Measurements from ENCODE around the gene TET1.
"Not testable (repeated sequence)": the region's sequence is repeated elsewhere in the genome, so short reads cannot be mapped to it uniquely, and the experiment has no call there.

Gene TET1

DNA sequence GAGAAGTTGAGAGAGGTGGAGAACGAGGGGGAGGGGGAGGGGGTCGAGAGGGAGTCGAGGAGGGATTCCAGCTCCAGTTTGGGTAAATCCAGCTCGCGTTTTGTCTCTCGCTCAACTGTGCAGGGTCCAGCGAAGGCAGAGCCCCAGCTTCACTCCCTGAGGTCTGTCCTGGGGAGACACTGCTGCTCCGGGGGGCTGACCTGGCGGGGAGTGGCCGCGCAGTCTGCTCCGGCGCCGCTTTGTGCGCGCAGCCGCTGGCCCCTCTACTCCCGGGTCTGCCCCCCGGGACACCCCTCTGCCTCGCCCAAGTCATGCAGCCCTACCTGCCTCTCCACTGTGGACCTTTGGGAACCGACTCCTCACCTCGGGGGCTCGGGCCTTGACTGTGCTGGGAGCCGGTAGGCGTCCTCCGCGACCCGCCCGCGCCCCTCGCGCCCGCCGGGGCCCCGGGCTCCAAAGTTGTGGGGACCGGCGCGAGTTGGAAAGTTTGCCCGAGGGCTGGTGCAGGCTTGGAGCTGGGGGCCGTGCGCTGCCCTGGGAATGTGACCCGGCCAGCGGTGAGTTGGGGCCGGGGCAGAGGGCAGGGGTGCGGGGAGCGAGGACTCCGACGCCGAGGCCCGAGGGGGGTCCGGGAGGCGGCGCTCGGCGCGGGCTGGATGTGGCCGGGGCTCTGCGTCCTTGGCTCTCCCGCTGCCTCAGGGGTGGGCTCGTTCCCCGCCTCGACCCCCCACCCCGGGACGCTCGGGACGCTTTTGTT, at the start of gene TET1:
TSS of gene TET1 (plus strand) at position 152 of the 757 bp plus-strand sequence. CDS start 12,002 bp downstream, outside the sequence.
- no peak for DNase-seq (ENCODE audit: extremely low read depth in 1 of 2, low read depth in 1 of 2)

GRCh38 chr10:68516216-68516615, 43.9 kb upstream of the TET1 start:
- DNase-seq (ENCODE audit: extremely low read depth in 1 of 2, low read depth in 1 of 2), result not testable (repeated sequence)

- no peak for DNase-seq (ENCODE audit: extremely low read depth in 1 of 2, low read depth in 1 of 2)
Observed at GRCh38 chr10:68516766-68517165, 43.4 kb upstream of the TET1 start.

GRCh38 chr10:68517188-68517587, 42.9 kb upstream of the TET1 start:
- DNase-seq (ENCODE audit: extremely low read depth in 1 of 2, low read depth in 1 of 2), result no peak

- not testable (repeated sequence) for DNase-seq (ENCODE audit: extremely low read depth in 1 of 2, low read depth in 1 of 2)
Observed at GRCh38 chr10:68518609-68519008, 41.5 kb upstream of the TET1 start.

DNA sequence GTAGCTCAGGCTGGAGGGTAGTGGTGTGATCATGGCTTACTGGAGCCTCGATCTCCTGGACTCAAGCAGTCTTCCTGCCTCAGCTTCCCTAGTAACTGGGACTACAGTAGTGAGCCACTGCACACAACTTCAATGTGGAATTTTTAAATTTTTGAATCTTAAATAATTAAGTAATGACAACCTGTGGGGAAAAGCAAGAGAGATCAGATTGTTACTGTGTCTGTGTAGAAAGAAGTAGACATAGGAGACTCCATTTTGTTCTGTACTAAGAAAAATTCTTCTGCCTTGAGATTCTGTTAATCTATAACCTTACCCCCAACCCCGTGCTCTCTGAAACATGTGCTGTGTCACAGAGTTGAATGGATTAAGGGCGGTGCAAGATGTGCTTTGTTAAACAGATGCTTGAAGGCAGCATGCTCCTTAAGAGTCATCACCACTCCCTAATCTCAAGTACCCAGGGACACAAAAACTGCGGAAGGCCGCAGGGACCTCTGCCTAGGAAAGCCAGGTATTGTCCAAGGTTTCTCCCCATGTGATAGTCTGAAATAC, 34.6 kb upstream of the TET1 start:
- DNase-seq (ENCODE audit: extremely low read depth in 1 of 2, low read depth in 1 of 2), result not testable (repeated sequence)

- DNase-seq (ENCODE audit: extremely low read depth in 1 of 2, low read depth in 1 of 2), result no peak
Observed at GRCh38 chr10:68526634-68527307, 33.4 kb upstream of the TET1 start.

DNA sequence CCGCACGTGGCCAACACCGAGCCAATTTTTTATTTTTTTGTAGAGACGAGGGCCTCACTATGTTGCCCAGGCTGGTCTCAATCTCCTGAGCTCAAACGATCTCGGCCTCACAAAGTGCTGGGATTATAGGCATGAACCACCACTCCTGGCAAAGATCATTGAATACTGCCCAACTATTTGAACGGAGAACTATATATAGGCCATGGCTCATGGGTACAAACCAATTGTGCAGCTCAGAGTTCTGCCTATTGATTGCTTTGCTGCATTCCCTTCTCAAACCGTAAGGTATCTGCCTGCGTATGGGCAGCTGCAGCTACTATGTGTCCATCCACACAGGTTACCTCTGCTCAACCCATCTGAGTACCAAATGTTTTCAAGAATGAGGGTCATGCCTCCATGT, 23.2 kb upstream of the TET1 start:
- no peak for DNase-seq (ENCODE audit: extremely low read depth in 1 of 2, low read depth in 1 of 2)

DNA sequence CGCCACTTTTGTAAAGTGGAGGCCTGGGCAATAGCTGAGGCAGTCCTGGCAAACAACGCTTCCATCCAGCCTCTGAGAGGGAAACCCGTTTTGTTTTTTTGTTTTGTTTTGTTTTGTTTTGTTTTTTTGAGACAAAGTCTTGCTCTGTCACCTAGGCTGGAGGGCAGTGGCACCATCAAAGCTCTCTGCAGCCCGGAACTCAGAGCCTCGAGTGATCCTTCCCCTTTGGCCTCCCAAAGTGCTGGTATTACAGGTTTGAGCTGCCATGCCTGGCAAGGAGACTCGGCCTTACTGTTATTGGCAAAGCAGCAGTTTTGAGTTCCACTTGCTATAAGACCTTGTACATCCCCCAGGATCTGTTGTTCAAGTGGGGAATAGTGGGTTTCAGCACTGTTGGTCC, 22.3 kb upstream of the TET1 start:
- no peak for DNase-seq (ENCODE audit: extremely low read depth in 1 of 2, low read depth in 1 of 2)

GRCh38 chr10:68543004-68543918, 16.9 kb upstream of the TET1 start:
- DNase-seq (ENCODE audit: extremely low read depth in 1 of 2, low read depth in 1 of 2), result no peak

DNA sequence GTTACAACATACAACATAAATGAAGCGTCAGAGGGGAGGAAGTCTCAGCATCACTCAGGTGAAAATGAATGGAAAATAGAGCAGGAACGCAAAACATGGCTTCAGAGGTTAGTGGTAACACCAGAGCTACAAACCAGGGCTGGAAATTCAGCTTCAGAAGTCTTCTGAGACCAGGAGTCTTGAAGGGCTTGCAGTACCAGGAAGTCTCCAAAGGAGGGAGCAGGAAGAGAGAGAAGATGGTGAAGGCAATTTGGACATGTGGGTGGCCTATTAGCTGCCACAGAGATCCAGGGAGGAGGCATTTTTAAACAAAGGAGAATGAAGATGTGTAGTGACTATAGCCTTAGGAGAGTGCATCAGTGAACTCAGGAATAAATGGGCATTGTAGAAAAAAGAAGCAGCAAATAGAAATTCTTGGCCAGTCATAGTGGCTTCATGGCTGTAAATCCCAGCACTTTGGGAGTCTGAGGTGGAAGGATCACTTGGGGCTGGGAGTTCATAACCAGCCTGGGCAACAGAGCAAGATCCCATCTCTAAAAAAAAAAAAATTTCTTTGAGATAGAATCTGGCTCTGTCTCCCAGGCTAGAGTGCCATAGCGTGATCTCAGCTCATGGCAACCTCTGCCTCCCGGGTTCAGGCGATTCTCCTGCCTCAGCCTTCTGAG, 9.3 kb upstream of the TET1 start:
- DNase-seq (ENCODE audit: extremely low read depth in 1 of 2, low read depth in 1 of 2), result no peak

GRCh38 chr10:68553138-68553537, 7.0 kb upstream of the TET1 start:
- no peak for DNase-seq (ENCODE audit: extremely low read depth in 1 of 2, low read depth in 1 of 2)

DNA sequence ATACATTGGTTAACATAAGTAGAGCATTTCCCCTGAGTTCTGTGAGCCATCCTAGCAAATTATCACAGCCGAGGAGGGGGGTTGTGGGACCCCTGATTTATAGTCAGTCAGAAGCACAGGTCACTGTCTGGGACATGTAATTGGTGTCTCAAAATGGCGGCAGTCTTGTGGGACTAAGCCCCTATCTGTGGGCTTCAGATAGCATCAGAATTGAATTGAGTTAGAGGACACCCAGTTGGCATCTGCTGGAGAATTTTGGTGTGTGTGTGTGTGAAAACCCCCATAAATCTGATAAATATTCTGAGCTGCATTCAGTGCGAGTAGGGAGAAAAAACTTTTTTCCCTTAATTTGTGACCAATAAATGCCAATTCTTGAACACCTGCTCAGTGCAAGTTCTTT, 6.5 kb upstream of the TET1 start:
- no peak for DNase-seq (ENCODE audit: extremely low read depth in 1 of 2, low read depth in 1 of 2)

DNA sequence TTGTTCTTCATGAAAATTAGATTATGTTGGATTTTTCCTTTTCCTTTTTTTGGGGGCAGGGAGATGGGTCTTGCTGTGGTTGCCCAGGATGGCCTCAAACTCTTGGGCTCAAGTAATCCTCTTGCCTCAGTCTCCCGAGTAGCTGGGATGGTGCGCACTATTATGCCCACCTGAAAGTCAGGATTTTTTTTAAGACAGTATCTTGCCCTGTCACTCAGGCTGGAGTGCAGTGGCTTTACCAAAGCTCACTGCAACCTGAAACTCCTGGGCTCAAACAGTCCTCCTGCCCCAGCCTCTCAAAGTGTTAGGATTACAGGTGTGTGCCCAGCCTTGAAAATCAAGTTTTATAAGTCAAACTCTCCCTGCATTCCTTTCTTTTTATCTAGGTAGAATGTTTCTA, 1.7 kb upstream of the TET1 start:
- no peak for DNase-seq (ENCODE audit: extremely low read depth in 1 of 2, low read depth in 1 of 2)

- no peak for DNase-seq (ENCODE audit: extremely low read depth in 1 of 2, low read depth in 1 of 2)
Observed at GRCh38 chr10:68559251-68559650, 886 bp upstream of the TET1 start.

GRCh38 chr10:68559841-68560185, 324 bp upstream of the TET1 start:
- no peak for DNase-seq (ENCODE audit: extremely low read depth in 1 of 2, low read depth in 1 of 2)

DNA sequence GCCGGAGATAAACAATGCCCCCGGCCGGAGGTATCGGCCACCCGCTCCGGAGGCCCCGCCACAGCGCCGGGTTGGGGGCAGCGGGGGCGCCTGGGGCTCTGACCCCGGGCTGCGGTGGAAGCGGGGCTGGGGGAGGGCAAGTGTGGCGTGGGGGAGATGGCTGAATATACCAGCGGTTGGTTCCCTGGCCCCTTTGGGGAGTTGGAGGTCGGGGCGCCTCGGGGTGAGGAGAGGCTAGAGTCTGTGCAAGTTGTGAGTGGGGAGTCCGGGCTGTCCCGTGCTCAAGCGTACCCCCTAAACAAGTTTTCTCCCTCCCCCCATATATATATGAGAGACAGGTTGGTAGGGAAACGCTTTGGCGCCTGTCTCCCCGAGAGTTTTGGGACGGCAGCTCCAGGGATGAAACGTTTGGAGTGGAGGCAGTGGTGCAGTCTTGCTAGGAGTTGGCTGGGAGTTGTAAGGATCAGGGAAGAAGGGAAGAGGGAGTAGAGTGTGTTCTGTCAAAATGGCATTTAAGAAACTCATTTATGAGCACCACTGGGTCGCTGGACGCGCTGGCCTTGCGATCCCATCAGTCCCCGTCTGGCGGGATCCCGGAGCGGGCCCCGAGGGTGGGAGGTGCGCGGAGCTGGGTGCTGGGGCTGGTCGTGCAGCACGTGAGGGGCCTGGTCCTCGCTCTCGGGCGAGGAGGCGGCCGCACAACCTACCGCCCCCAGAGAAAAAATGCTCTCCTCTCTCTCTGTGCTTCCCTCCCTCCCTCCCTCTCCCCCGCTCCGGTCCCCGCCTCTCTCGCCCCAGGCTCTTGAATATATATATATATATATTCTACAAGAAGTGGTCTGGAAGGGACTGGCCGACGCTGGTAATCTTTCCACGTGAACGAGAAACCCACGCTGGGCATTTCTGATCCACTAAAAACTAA, 1.1 kb downstream of the TET1 start:
- DNase-seq (ENCODE audit: extremely low read depth in 1 of 2, low read depth in 1 of 2), result no peak

- no peak for DNase-seq (ENCODE audit: extremely low read depth in 1 of 2, low read depth in 1 of 2)
Observed at GRCh38 chr10:68561865-68562649, 1.9 kb downstream of the TET1 start.
